ENCODE data around the gene CYP2W1.

GRCh38 chr7:1028775-1029636 is 46.0 kb downstream of the CYP2W1 start:
- TF ChIP-seq EZH2 (IDR thresholded peaks at IDR 0.05; ENCODE audit: insufficient read depth, low read length), result no peak
- TF ChIP-seq, protein P1, sequence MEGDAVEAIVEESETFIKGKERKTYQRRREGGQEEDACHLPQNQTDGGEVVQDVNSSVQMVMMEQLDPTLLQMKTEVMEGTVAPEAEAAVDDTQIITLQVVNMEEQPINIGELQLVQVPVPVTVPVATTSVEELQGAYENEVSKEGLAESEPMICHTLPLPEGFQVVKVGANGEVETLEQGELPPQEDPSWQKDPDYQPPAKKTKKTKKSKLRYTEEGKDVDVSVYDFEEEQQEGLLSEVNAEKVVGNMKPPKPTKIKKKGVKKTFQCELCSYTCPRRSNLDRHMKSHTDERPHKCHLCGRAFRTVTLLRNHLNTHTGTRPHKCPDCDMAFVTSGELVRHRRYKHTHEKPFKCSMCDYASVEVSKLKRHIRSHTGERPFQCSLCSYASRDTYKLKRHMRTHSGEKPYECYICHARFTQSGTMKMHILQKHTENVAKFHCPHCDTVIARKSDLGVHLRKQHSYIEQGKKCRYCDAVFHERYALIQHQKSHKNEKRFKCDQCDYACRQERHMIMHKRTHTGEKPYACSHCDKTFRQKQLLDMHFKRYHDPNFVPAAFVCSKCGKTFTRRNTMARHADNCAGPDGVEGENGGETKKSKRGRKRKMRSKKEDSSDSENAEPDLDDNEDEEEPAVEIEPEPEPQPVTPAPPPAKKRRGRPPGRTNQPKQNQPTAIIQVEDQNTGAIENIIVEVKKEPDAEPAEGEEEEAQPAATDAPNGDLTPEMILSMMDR (IDR thresholded peaks at IDR 0.05; ENCODE audit: insufficient read depth, low read depth, low read length), result no peak
